Stimulated activated CD4-positive, alpha-beta T cell treated with anti-CD3 and anti-CD28 coated beads, TNF-alpha, amount 100 ng/mL, for 1 hour (primary cell): ENCODE results near the gene OR7G3.

Experiments
- DNase-seq, 3 donors: peaks; one replicate each; pipeline ENCODE4 v3.0.0-alpha.2; 2020; ENCODE audit warnings: low read depth in 3 of 3, low spot score in 1 of 3

OR7G3 gene

GRCh38 chr19:9126900-9127405 lies at the start of gene OR7G3:
Gene OR7G3 (minus strand): TSS chr19:9126950. CDS start chr19:9126950, 0 bp downstream.
- no peak for DNase-seq

- DNase-seq = no peak
Observed at GRCh38 chr19:9175326-9175725, 48.6 kb upstream of the OR7G3 start.

- no peak for DNase-seq
Observed at GRCh38 chr19:9171393-9171991, 44.7 kb upstream of the OR7G3 start.

- no peak for DNase-seq
Observed at GRCh38 chr19:9166846-9167245, 40.1 kb upstream of the OR7G3 start.

DNA sequence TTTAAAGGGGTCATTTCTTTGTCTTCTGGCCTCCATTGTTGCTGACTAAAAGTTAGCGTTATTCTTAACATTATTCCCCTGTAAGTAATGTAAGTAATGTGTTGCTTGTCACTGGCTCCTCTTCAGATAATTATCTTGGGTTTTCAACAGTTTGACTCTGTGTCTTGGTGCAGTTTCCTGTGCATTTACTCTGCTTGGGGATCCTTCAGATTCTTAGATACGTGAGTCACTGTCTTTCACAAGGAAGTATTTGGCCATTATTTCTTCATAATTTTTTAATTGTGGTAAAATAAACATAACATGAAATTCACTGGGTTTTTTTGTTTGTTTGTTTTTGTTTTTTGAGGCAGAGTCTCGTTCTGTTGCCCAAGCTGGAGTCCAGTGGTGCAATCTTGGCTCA lies 38.5 kb upstream of the OR7G3 start:
- DNase-seq = no peak

- DNase-seq = no peak
Observed at GRCh38 chr19:9161427-9161826, 34.7 kb upstream of the OR7G3 start.

GRCh38 chr19:9159891-9160290 lies 33.1 kb upstream of the OR7G3 start:
- DNase-seq = no peak

GRCh38 chr19:9156304-9156703 lies 29.6 kb upstream of the OR7G3 start:
- DNase-seq = no peak

GRCh38 chr19:9155591-9155990 lies 28.8 kb upstream of the OR7G3 start:
- DNase-seq = no peak

DNA sequence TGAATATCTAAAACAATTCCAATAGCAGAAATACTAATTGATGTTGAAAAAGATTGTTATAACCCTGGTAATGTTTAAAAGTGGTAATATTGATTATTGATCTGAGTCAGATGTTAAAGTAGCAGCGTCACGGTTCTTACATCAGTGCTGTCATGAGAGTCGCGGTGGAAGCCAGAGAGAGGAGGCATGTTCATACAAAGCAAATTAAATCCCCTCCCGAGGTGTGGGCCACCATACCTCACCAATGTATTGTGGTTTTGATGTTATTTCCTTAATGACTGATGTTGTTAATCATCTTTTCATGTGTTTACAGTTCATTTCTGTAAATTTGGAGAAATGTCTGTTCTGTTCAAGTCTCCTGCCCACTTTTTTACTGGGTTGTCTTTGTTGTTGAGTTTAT lies 24.6 kb upstream of the OR7G3 start:
- no peak for DNase-seq

DNA sequence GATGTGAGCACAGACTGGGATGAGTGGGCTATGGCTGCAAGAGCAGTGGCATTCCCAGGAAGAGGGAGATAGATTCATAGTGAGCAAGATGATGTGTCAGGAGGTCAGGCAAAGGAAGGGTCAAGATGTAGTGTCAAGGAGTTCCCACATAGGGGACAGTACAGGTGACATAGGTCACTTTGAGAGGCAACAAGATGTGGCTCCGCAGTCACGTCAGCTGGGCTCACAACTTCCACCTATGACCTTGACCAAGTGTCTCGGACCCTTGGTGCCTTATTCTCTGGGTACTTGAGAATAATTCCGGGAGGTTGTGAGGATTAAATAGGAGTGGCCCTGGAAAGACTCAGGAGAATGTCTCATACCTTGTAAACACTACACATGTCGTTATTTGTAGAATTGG lies 23.9 kb upstream of the OR7G3 start:
- no peak for DNase-seq

DNA sequence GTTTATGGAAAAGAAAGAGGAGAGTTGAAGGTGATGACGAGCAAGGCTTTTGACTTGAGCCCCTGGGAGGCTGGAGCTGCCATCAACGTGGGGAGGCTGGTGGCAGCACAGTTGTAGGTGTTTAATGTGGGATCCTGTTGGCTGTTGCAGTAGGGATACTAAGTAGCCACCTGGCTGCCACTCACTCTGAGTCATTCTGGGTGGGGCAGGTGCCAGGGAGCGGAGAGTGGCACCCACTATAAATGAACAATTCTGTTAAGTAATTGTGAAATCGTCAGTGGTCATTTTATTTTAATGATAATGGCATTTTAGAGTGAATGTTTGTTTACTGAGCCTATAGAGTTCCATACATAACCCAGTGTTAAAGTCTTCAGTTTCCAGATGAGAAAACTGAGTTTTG lies 23.2 kb upstream of the OR7G3 start:
- DNase-seq = no peak

GRCh38 chr19:9148697-9149096 lies 21.9 kb upstream of the OR7G3 start:
- no peak for DNase-seq

DNA sequence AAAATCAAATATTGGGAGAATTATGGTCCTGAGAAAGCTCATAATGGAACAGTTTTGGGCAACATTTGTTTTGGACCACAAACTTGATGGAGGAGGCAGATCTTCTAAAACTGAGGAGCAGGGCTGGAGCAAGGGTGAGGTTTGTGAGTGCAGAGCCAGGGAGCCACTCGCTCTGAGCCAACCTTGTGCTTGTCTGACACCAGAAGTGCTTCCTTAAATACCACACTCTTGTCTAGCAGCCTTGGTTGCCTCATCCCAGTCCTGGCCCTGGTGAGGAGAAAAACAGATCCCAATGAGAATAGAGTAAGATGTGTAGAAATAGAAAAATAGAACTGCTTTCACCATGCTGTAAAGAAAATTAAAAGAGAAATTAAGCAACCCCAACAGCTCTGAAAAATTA lies 20.1 kb upstream of the OR7G3 start:
- DNase-seq = no peak

DNA sequence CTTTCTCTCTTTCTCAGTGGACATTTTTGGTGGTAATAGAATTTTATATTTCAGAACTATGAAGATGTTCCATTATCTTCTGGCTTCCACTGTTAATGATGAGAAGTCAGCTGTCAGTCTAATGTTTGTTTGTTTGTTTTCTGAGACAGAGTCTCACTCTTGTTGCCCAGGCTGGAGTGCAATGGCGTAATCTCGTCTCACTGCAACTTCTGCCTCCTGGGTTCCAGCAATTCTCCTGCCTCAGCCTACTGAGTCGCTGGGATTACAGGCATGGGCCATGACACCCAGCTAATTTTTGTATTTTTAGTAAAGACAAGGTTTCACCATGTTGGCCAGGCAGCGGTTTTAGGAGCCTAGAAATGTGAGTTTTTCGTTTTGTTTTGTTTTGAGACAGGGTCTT lies 18.2 kb upstream of the OR7G3 start:
- no peak for DNase-seq

DNA sequence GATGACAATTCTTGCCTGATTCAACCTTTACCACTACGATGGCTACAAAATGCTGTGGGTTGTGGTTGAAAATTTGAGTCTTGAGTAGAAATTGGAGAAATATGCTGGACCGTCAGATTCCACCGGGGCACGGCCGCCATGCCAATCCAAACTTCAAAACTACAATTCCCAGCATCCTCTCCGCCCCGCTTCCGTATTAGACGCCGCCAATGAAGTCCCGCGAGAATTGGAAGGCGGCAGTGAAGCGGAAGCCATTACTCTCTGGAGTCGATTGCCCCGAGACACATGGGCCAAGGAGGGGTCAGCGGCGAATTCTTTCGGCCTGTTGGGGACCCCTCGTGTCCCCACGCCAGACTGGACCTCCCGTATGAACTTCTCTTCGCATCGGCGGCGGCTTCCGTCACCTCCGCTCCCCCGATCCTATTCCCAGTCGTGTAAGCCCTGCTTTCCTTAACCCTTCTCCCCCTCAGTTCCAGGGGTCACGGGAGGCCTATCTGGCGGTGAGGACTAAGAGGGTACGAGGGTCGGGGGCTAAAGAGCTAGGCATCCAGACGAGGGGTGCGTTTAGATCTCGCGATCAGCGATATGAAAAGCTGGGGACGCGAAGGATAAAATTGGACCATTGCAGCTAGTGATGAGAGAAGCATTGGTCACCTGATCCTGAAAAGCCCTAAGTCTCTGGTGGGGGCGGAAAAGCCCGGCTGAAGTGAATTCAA lies 13.6 kb upstream of the OR7G3 start, which contains the start of gene ZNF317:
Gene ZNF317, plus strand, starts transcription at position 239 of the 716 bp plus-strand sequence. CDS start 15,620 bp downstream, outside the sequence.
- DNase-seq = peak; percentile 71 to 75 (median 75)

- DNase-seq = no peak
Observed at GRCh38 chr19:9139609-9140158, 12.9 kb upstream of the OR7G3 start.

DNA sequence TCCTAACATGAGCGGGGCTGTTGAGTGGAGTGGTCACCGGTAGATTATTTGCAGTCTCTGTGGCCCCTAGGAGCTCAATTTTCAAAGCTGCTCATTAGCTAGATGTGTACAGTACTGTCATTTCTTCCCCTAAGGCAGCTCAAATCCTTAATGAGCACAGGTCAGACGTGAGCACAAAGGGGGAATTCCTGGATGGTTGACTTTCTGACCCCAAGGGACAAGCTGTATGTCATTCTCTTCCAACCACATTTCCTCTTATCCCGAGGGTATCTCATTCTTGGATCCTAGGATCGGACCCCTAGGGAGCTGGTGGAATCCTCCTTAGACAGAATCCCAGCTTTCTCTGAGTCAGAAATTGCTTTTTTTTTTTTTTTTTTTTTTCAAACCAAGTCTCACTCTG lies 5.7 kb upstream of the OR7G3 start:
- no peak for DNase-seq

GRCh38 chr19:9130965-9131364 lies 4.2 kb upstream of the OR7G3 start:
- DNase-seq = no peak

DNA sequence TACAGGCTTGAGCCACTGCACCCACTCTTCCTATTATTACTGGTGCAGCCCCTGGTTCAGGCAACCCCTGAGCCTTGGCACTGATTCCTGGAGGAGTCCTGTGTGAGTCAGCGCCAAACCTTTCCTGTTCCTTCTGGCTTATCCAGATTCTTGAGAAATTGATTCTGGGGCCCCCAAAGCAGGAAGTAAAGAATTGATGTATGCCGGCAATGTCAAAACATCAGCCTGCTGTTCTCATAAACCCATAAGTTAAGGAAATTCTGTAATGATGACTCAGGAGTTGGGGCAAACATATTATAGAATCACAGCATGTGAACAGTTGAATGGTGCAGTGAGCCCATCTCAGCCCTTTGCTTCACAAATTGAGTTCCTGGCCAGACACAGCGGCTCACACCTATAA lies 1.4 kb upstream of the OR7G3 start:
- DNase-seq = no peak

DNA sequence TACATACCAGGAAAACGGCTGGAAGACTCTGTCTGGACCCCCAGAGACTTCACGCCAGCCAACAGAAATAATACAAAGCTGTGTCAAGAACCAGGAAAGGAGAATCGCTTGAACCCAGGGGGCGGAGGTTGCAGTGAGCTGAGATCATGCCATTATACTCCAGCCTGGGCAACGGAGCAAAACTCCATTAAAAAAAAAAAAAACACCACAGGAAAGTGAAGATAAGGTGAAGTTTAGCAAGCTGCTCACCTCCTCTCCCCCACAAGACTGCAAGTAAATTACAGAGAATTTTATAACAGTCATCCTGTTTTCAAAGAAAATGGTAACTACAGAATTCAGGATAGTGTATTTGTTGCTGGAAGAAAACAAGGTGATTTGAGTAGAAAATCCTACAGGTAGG lies 10.2 kb downstream of the OR7G3 start:
- no peak for DNase-seq

DNA sequence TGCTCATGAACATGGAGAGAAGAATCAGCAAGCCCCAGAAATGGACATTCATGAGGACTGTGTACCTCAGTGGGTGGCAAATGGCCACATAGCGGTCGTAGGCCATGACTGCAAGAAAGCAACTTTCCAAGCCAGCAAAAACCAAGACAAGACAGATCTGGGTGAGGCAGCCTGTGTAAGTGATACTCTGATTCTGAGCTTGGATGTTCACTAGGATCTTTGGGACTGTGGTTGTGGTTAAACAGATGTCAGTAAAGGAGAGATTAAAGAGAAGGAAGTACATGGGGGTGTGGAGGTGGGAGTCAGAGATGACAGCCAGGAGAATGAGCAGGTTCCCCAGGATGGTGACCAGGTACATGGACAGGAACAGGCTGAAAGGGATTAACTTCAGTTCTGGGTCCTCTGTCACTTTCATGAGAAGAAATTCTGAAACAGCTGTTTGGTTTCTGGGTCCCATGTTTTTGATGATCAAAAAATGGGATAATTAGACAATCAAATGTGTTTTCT lies 11.4 kb downstream of the OR7G3 start, which contains the start of gene OR7G1:
Gene OR7G1, minus strand, starts transcription at position 457 of the 507 bp plus-strand sequence. Its CDS starts 0 bp downstream, at position 457.
- DNase-seq = no peak
